GM21367 (cell line): ENCODE data around the gene SERPINA9.
"Not testable (repeated sequence)": the region's sequence is repeated elsewhere in the genome, so short reads cannot be mapped to it uniquely, and the experiment has no call there.

Source experiments
- ATAC-seq: cut with Tn5 transposase; IDR thresholded peaks from one replicate; pipeline ENCODE4 v1.9.1; 2021; ENCODE audit not compliant: unreplicated experiment

Gene SERPINA9, protein sequence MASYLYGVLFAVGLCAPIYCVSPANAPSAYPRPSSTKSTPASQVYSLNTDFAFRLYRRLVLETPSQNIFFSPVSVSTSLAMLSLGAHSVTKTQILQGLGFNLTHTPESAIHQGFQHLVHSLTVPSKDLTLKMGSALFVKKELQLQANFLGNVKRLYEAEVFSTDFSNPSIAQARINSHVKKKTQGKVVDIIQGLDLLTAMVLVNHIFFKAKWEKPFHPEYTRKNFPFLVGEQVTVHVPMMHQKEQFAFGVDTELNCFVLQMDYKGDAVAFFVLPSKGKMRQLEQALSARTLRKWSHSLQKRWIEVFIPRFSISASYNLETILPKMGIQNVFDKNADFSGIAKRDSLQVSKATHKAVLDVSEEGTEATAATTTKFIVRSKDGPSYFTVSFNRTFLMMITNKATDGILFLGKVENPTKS

DNA sequence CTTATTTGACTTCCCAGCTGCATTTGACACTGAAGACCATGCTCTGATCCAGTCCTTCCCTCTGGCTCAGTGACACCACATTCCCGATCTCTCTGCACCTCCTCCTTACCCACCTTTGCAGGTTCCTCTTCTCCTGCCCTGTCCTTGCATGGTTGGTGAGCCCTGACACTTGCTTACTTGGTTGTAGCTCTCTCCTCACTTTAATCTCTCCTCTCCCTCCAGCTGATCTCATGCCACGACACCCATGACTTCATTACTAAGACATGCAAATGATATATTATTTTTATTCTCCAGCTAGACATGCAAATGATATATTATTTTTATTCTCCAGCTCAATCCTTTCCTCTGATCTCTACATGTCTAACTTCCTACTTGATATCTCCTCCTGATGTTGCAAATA is at the start of gene SERPINA9:
Gene SERPINA9, minus strand, starts transcription at position 175 of the 400 bp plus-strand sequence. CDS start 6,357 bp downstream, outside the sequence.
- ATAC-seq: no peak

DNA sequence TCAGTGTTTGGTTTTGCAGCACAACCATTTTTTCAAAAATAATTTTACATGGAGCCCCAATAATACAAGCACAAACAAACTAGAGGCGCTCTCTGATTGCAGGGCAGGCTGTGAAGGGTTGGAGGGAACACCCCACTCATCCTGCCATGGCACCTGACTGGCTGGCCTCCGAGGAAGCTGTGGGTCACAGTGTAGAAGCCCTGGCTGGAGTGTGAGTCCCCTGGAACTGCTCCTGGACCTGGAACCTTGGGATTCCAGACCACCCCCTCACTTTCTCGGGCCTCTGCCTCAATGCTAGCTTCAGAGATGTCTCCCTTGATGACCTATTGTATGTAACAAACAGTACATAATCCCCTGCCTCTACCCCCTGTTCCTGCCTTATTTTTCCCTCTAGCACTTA is 48.1 kb upstream of the SERPINA9 start:
- no peak for ATAC-seq

DNA sequence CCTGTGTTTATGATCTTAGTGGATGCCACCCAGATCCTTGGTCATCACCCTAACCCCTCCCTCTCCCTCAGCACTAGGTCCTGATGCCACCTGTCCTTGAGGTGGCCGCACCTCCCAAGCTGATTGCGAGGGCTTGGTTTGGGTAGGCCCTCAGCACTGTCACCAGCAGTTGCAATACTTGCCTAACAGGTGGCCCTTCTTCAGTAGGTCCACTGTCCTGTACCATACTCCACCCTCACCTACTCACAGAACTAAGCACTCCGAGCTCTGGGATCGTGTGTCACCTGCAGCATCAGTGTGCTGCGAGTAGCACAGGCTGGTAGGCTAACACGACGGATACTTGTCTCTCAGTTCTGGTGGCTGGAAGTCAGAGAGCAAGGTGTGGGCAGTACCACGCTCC is 47.3 kb upstream of the SERPINA9 start:
- no peak for ATAC-seq

DNA sequence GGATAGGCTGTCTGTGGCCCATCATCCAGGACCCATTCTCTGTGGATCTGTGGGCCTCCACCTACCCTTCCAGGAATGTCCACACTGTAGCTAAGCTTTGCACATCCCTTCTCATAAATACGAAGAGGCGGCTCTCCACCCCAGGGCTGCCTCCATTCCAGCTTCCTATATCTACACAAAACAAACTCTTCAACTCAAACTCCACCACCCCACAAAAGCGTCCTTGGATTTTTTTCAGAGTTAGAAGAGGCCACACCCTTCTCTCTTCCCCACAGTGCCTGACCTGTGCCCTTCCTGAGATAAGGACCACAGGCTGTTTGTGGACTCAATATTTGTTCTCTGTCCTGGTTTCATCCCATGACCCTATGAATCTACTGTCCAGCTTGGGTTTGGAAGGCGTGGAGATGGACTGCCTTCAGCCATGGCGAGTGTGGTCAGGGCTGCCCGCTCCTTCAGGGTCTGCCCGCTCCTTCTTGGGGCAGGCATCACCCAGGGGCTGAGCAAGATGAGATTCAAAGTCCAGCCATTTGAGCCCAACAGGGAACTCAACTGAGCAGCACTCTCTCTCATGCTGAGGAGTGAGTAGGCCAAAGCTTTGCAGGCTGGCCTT is 46.2 kb upstream of the SERPINA9 start:
- no peak for ATAC-seq

DNA sequence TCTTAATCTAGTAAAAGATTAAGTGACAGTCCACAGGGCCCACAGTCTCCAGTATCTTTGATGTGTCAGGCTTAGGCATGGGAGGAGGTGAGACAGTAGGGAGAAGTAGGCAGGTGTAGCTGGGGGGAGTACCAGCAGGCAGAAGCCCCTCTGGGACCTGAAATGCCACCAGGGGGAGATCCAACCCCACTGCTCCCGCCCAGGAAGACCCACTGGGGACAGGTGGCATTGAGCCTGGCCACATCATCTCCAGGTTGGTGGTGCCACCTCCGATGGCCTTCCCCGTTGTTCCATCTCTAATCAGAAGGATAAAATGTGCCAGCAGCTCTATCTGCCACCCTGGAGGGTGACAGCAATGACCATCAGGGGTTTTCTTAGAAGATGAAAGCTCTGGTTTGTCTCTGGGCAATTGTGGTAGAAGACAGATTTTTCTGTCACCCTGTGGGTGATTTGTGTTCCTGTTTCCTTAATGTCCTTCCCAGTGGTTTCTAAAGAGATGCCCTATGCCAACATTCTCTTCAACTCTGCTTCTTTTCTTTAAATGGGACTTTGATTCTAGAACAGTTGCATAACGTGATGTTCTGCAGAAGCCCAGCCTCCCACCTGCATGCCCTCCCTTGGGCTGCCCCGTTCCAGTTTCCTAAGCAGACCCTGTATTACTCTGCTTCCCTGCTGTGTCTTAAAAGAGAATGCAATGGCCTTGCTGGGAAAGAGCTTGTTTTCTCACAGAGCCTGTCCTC is 45.5 kb upstream of the SERPINA9 start:
- ATAC-seq: no peak

DNA sequence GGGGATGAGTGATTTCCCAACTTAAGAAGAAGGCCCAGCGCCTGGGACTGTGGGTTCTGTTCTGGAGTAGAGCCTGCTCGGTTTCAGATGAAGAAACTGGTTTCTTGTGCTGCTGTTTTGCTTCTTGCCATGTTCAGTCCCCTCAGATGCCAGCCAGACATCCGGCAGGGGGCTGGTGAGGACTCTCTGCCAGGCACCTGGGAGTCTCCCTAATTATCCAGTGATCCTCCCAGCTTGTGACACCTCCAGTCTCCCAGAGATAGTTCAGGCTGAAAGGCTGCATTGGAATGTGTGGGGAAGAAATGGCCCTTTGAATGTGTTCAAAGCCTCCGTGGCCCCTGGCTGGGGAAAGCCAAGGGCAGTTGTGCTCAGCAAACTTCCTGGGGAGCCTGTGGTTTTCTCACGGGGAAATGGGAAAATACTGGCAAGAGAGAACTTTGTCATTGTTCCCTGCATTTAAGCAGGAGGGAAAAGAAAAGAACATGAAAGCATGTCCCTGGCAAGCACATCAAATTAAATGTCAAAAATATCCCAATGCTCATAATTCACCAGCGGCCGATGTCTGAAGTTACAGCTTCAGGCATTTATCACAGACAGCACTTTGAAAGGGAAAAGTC is 41.8 kb upstream of the SERPINA9 start:
- ATAC-seq: no peak

DNA sequence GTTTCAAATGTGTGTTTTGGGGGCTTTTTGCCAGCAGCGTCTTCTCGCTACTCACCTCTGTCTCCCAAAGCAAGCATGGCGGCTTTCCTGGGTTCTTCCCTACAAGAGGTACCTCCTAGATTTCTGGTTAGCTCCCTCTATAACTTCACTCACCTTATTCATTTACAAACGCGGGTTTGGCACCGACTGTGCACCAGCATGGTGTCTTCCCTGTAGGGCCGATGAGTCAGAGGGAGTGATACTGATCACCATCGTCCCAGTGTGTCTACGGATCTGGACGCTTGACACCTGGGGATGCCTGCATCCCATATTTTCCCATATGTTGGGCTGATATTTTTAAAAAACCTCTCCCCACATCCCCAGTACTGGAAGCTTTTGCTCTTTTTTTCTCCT is 41.2 kb upstream of the SERPINA9 start:
- ATAC-seq: no peak

DNA sequence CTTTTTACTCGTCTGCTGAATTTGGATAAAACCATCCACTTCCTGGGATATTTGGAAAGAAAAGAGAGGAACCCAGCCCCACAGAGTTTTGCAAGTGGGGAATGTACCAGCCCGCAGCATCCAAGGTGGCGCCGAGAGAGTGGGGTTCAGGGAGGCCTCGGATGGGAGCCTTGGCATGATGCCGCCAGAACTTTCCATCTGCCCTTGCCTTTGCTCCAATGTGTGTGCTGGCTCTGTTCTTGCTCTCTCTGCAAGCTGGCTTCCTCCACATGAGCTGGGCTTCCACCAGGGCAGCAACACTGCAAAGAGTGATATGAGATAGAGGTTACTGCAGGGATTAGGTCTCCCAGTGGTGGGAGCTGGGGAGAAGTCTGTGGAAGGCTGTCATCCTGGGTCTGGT is 39.9 kb upstream of the SERPINA9 start:
- ATAC-seq: no peak

DNA sequence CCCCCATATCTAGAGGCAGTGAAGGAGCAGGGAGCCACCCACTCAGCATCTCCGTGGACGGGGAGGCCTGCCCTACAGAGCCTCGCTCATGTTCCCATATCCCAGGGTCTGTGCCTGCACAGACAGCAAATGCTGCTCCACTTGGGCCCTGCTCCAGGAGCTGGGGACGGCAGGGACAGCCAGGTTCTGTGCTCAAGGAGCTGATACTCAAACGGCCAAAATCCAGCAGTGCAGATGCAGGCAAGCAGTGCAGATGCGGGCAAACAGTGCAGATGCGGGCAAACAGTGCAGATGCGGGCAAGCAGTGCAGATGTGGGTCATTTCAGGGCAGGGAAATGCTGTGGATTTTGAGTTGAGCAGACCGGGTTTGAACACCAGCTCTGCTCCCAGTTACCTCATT is 39.4 kb upstream of the SERPINA9 start:
- no peak for ATAC-seq

DNA sequence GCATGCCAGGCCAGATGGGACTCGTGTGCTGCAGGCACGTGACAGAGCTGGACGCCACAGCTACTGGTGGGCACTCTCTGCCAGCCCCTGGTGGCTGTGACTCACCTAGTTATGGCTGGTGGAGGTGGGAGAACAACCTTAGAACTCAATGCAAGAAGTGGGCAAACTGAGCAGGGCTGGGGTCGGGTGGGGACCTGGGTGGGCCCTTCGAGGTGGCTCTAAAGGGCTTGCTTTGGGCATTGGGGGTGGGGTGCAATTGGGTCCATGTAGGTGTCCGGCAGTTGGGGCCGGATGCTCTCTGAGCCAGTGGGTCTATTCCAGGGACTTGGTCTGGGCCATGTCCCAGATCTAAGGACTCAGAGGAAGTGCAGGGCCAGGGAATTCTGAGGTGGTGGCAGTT is 38.4 kb upstream of the SERPINA9 start:
- no peak for ATAC-seq

DNA sequence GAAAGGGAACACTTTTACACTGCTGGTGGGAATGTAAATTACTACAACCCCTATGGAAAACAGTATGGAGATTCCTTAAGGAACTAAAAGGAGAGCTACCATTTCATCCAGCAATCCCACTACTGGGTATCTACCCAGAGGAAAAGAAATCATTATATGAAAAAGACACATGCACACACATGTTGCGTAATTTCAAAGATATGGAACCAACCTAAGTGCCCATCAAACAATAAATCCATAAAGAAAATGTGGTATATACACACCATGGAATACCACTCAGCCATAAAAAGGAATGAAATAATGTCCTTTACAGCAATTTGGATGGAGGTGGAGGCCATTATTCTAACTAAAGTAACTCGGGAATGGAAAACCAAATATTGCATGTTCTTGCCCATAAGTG is 34.5 kb upstream of the SERPINA9 start:
- ATAC-seq: not testable (repeated sequence)

DNA sequence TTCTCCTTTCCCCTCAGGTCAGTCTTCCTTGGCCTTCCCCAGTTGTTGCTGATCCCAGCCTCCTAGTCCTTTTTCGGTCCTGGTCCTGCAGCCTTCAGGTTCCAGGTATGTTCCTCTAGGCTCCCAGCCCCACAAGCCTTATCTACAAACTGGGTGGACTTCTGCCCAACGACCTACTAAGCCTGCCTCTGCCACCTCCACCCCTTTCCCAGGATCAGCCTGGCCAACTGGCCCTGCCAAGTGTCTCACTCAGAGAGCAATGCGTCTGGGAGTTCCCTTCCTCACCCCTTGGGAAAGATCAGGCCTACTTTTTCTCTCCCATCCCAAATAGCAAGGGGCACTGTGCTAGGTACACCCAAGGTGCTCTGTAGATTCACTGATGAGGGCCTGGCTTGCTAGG is 33.4 kb upstream of the SERPINA9 start, which contains the start of gene SERPINA12:
Gene SERPINA12, minus strand, starts transcription at position 114 of the 400 bp plus-strand sequence. CDS start 11,072 bp downstream, outside the sequence.
- no peak for ATAC-seq

DNA sequence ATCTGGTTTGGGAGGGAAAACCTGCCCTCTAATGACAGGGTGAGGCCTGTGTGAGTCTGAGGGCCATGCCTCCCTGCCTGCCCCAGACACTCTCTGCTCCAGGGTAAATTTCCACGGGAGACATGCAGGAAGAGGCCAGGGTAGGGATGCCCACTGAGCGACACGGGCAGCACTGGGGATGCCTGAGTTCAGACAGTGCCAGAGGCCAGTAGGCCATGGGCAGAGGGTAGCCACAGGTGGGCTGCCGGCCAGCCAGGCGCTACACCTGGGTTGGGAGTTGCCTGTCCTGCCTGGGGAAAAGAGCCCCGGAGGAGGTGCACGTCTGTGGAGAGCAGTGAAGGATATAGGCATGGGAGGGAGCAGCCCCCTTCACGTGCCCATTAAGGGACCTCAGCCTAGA is 29.6 kb upstream of the SERPINA9 start:
- ATAC-seq: no peak

DNA sequence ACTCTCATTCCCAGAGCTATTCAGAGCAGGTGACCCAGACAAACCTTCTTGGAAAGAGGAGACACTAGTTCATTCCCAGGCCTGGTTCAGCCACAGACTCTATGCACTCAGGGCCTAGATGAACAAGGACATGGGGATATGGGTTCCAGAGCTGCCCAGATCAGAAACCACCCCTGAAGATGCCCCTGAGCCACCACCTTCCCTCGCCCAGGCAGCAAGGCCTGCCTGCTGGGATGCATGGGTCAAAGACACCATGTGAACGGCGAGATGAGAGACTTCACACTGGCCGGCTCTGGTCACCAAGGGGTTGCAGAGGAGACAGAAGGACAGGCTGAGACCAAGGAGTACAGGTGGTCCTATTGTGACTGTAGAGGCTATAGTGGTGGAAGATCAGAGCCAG is 29.2 kb upstream of the SERPINA9 start:
- ATAC-seq: no peak

DNA sequence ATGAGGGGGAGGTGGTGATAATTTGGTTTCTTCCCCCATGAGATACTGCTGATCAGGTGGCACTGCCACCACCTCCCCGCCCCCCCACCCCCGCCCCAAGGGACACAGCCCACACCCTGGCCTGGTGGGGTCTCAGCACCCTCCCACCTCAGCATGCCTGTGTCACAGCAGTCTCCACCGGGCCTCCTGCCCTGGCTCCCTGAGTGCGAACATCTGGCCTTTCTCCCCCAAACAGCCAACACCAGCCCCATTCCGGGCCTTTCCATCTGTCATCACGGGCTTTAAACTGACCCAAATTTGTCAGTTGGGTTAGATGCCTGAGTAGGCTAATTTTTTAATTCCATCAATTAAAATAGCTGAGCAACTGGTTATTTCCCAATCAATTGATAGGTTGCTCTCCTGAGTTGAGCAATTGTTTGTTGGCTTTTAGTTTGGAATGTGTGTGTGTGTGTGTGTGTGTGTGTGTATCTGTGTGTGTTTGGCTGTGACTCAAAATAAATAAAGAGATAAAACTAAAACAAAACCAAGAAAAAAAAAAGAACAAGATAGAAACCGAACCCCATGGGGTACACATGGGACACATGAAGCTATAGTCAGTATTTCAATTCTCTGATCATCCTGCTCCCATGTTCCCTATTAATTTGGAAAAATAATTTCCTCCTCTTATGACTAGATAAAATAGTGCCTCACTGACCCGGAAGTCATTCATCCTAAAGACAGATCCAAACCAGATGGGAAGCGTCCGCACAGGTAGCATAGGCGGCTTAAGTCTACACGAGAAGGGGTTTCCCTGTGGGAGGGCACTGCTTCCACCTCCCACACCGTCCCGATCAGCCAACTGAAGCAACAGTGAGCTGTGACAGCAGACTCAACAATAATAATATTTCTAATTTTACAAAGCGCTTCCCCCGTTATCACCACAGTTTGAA is 25.9 kb upstream of the SERPINA9 start:
- ATAC-seq: no peak

DNA sequence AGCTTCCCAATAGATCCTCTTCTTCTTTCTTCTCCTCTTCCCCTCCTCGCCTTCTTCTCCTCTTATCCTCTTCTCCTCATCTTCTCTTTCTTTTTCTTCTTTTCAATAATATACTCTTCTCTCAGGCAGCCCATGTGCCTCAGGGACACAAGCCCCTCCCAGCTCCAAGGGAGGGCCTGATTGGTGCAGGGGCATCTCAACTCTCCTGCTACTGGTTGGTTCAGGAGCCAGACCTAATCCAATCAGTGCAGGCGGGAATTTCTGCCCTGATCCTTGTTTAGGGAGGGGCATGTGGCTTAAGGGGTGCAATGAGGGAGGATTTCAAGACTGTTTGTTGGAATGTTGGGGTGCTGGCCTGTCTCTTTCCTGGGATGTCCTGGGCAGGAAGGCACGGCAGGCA is 24.3 kb upstream of the SERPINA9 start:
- ATAC-seq: no peak

DNA sequence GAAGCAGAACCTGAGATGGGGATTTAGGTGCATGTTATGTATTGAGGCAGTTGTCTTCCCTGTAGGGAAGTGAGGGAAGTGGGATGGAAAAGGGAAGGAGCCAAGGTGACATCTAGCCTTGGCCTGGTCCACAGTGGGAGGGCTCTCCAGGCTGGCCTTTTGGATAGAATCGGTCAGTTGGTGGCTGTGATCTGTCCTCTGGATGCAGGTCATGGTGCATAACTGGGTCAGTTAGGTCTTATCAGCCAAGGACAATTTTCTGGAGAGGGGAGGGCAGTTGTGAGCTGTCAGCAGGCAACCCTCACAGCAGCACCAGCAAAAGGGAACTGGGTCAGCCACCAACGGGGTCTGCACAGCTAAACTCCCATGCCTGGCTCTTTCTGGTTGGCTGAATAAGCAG is 23.7 kb upstream of the SERPINA9 start:
- no peak for ATAC-seq

DNA sequence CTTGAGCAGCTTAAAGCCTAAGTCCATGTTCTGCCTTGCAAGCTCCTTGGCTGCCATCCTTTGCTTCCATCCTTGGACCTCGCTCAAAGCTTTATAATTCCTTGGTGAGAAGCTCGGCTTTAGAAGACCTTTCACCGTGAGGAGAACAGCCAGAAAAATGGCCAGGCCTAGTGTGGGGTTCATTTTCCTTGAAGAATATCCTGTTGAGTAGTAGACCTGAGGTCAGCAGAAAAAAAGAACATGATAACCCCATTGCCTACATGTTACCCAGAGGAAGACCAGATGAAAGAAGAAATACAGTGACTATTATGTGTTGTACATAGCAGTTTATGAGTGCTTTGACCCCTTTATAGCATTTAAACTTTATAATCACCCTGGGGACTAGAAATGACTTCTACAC is 22.2 kb upstream of the SERPINA9 start:
- ATAC-seq: no peak

DNA sequence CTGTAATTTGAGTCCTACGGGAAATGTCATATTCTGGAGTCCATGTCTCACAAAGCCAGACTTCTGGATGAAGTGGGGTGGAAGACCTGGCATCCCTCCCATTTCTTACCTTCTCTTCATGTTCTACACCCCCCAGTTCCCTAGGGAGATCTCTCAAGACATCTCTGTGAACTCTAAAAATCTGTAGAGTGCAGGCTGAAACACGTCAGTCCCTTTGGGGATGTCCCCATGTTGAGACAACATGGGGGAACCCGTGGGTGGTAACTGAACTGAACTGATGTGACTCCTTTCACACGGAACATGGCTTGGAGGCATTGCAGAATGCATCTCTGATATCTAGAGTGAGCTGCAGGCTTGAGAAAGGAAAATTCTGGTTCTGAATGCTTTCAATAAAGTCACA is 18.1 kb upstream of the SERPINA9 start:
- ATAC-seq: no peak

DNA sequence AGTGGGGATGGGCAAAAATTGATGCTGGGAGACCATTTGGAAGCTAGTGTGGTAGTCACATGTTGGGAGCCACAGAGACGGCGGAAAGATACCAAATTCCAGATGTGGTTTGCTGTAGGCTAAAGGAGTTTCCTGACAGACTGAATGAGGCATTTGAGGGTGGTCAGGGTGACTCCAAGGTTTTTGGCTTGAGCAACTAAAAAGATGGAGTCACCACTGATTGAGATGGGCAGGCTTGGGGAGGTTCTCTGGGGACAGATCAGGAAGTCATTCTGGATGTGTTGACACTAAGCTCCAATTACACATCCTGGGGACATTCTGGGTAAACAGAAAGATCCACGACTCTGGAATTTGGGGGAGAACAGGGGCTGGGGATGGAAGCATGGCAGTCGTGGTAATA is 15.5 kb upstream of the SERPINA9 start:
- ATAC-seq: no peak
